GM18499 (cell line): ENCODE data around the gene KRTAP13-2.

Experiments used
- ATAC-seq: cut with Tn5 transposase; IDR thresholded peaks from one replicate; pipeline ENCODE4 v1.9.1; 2021; ENCODE audit warnings: moderate number of reproducible peaks; ENCODE audit not compliant: insufficient read depth, unreplicated experiment

KRTAP13-2 gene

GRCh38 chr21:30329203-30329875 lies 42.7 kb downstream of the KRTAP13-2 start:
- ATAC-seq: no peak

GRCh38 chr21:30326390-30326789 lies 45.7 kb downstream of the KRTAP13-2 start:
- ATAC-seq: no peak
